SKM-1 (cell line): ENCODE data around the gene KCNQ1.

ENCODE experiments used
- DNase-seq: peaks from one replicate; lab custom pipeline; 2025; ENCODE audit not compliant: unreplicated experiment; lab: John Stamatoyannopoulos, UW

Gene KCNQ1

DNA sequence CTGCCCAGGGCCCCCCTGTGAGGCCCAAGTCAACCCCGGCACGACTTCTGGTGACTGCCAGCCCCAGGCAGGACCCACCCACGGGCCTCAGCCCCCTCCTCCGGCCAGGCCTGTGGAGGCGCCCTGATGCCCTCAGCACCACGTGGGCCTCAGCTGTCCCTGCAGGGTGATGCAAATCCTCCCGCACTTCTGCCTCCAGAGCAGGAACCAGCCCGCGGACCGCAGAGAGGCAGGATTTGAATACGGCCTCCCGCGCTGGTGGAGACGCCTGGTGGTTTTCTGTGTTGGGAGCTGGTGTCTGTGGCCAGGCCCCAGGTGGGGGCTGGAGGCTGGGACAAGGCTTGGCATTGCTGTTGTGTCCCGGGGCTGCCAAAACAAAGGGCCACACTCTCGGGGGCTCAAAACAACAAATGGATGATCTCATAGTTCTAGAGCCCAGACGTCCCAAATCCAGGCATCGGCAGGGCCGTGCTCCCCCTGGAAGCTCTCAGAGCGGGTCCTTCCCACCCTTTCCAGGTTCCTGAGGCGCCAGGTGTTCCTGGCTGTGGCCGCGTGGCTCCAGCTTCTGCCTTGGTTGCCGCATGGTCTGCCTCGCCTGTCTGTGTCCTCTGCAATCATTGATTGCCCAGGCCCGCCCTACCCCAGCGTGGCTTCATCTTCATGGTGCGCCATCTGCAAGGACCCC lies 19.9 kb upstream of the KCNQ1 start:
- no peak for DNase-seq

DNA sequence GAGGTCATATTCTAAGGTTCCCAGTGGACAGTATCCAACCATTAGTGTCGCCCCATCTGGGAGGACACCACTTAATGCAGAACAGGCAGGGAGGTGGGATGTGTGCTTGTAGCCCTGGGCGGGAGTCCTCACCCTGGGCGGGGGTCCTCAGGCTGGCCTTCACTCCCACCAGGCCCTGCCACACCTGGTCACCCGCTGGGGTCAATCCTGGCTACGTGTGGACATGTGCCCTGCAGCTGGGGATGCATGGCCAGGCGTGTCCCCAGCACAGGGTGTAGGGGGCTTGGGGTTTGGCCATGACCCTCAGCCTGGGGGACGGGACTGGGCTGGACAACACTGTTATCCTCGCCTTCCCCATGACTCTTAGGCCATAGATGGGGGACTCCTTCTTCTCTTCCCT lies 19.3 kb upstream of the KCNQ1 start:
- DNase-seq = no peak

DNA sequence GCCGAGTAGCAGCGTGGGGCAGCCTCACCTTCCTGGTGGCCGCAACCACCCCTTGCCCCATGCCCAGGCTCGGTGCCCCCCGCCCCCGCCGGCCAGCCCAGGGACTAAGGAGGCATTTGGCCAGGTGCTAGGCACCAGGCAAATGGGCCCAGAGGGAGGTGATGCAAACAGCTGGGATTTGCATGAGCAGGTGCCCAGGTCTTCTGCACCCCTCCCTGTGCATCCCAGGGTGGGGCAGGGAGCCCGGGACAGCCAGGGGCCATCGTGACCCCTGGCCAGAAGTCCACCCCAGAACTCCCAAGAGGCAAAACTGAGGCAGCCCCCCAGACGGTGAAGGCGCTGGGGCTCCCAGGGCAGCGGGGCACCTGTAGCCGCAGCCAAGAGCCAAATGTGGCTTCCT lies 18.6 kb upstream of the KCNQ1 start:
- no peak for DNase-seq

DNA sequence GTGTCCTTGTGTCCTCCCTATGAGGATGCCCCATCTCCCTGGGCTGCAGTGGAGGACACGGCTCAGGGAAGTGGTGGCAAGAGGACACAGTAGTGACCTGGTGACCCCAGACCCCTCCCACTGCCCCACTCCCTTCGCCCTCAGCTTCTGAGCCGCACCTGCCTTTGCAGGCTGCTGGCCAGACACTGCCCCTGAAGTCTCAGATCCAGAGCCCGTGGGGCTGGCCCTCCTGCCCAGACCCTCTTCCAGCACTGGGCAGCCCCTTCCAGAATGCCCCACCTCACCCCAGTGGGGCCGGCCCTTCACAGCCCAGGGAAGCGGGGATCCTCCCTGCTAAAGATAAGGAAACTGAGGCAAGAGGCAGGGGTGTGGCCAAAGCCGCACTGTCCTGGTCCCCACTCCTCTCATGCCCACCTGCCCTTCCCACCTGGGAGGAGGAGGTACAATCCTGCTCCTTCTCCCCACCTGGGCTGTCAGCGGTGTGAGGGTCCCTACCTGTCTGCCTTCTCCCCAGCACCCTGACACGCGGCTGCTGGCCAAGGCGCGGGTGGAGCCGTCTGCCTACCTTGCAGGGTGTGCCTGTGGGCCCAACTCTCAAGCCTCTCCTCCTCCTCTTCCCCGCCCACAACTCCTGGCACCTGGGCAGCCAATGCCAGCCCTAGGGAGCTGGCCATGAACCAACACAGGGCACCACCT lies 17.8 kb upstream of the KCNQ1 start:
- no peak for DNase-seq

DNA sequence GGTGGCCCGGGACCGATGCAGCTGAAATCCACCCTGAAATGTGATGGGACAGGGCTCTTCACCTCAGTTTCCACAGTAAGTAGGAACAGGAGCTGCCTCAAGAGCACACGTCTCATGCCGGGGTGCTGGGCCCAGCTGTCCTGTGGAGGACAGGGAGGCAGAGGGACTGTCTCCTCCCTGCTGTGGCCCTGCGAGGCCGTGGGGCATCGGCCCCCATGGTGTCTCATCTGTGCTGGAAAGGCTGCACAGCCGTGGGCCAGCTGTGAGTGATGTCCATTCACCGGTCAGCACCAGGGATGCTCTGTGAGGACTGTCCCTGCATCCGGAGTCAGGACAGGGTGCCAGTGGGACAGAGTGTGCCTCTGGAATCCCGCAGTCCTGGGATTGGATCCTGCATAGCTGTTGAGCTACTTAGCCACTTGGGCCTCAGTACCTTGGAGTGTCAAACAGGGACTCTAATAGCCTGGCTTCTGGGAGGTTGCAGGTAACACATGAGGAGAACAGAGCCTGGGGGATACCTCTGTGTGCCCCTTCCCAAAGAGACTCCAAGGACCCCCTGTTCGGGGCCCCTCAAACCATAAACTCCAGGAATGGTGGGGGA lies 17.0 kb upstream of the KCNQ1 start:
- DNase-seq = no peak

DNA sequence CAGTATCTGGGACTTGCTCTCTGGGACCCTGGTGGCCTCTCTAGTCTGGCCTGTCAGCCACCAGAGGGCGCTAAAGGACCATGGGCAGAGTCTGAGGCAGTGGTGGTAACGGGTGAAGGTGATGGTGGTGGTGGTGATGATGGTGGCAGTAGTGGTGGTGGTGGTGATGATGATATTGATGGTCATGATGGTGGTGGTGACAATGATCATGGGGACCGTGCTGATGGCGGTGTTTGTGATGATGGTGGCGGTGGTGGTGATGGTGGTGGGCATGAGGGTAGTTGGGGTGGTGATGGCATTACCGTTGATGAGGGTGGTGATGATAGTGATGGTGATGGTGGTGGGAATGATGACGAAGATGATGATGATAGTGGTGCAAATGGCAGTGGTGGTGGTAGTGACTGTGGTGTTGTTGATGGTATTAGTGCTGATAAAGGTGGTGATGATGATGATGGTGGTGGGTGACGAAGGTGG lies 16.4 kb upstream of the KCNQ1 start:
- DNase-seq = no peak

DNA sequence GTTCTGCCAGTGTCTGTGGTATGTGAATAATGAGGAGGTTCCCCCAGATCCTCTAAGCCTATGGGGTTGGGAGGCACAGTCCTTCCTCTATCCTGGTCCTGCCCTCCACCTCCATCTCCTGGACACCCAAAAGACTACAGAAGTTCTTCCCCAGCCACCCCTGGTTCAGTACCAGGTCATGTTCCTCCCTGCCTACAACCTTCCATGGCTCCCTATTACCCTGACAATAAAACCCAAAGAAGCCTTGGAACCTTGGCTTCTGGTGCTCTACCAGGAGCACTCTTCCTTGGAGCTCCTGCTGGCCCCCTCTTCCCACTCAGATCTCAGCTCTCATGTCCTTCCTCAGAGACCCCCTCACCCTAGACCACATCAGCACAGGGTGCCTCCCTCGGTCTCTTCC lies 13.4 kb upstream of the KCNQ1 start:
- DNase-seq = no peak

DNA sequence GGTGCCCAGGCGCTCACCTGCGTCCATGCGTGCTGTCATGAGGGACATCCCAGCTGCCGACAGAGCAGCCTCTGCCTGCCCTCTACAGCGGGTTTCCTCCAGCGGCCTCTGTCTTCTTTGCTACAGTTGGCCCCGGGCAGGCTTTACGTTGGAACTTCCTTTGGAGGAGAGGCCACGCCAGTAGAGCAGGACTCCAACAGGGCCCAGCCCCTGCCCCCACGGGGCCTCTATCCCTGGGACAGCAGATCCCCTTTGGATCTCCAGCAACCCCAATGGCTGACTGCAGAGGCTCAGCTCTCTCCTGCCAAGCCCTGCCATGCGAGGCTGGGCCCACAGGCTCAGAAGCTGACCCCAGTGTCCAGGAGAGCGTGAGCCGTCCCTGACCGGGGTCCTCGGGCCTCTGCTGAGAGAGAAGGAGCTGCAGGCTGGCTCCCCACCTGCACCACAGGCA lies 12.6 kb upstream of the KCNQ1 start:
- DNase-seq = no peak

DNA sequence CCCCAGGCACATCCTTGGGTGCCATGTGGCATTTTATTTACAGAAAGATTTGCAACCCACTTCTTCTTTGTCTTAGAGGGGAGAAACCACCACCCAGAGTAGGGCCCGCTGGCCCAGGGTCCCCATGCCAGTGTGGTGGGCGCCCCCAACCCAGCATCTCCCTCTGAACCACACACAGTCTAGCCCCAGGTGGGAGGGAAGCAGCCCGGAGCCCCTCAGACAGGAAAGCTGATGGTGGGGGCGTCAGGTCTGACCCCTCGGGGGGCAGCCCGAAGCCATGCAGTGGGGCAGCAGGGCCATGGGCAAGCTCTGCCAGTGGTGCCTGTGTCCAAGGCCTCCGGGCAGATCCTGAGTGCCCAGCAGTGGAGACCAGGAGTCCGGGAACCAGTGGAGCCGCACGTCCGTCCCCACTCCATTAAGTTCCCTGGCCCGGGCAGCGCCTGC lies 12.2 kb upstream of the KCNQ1 start:
- DNase-seq = no peak

DNA sequence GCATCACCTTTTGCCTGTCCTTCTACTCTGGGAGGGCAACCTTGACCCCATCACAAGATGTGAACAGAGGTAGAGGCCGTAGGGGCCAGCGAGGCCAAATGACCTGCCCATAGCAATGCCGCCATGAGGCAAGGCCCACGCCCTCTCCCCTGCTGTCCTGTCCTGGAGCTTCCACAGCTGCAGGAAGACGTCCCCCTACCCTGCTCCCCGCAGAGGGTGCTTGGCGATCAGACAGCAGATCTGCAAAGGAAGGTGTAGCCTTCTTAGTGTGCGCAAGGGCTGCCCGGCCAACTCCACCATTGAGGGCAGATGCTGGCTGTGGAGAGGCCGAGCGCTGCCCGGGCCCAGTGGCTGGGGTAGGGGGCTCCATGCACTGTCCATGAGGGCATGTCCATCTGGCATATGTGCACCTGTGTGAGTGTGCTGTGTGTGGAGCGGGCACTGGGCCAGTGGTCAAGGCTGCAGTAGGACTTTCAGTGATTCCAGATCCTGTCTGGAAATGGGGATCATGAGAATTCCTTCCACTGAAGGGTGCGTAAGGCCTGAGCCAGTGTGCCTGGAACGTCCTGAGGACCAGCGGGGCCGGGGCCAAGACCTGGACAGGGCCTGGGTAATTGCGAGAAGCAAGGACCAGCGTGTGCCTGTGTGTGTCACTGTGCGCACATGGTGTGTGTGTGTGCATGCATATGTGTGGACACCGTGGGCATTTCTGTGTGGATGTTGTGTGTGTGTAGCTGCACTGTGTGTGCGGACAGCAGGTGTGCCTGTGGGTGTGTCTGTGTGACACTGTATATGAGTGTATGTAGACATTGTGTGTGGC lies 11.5 kb upstream of the KCNQ1 start:
- DNase-seq = no peak

DNA sequence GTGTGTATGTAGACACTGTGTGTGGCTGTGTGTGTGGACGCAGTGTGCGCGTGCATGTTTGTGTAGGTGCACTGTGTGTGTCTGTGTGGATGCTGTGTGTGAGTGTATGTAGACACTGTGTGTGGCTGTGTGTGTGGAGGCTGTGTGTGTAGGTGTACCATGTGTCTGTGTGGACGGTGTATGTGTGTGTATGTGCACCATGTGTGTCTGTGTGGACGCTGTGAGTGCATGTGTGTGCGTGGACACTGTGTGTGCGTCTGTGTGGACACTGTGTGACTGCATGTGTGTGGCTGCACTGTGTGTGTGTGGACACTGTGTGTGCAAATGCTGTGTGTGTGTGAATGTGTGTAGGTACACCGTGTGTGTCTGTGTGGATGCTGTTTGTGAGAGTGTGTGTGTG lies 10.8 kb upstream of the KCNQ1 start:
- DNase-seq = no peak

DNA sequence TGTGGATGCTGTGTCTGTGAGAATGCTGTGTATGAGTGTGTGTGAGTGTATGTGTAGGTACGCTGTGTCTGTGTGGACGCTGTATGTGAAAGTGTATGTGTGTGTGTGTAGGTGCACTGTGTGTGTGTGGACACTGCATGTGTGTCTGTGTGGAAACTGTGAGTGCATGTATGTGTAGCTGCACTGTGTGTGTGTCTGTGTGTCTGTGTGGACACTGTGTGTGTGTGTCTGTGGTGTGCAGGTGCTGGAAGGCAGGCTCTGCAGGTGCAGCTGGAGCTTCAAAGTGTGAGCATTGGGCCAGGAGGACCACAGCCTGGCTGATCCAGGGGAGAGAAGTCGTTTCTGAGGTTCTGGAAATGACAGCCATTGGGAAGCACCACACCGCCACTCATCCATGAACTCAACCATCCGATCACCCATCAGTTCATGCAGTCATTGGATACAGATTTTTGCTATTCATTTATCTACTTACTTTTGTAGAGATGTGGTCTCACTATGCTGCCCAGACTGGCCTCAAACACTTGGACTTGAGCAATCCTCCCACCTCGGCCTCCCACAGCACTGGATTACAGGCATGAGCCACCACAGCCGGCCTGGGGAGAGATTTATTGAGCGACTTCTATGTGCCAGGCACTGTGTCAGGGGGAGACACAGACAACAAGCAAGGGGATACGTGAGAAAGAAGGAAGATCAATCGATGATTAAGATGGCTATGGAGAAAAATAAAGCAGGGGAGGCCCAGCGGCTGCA lies 10.1 kb upstream of the KCNQ1 start:
- no peak for DNase-seq

DNA sequence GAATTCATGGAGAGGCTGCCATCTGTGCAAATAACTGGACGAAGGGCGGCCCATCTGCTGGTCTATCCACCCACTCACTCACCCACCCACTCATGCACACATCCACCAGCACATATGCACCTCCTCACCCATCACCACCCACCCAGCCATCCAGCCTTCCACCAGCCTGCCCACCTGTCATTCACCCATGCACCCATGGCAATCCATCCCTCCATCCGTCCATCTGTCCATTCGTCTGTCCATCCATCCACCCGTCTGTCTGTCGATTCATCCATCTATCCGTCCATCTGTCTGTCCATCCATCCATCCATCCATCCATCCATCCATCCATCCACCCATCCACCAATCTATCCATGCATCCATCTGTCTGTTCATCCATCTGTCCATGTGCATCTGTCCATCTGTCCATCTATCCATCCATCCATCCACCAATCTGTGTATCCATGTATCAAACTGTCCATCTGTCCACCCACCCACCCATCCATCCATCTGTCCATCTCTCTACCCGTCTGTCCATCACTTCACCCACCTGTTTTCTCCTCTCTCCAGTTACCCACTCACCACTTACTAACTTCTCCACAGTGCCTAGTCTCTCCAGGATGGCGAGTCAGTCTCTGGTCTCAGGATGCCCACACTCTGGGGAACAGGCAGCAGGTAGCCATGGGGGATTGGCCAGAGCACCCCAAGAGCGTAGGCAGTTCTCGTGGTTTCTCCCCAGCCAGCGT lies 9.4 kb upstream of the KCNQ1 start:
- no peak for DNase-seq

DNA sequence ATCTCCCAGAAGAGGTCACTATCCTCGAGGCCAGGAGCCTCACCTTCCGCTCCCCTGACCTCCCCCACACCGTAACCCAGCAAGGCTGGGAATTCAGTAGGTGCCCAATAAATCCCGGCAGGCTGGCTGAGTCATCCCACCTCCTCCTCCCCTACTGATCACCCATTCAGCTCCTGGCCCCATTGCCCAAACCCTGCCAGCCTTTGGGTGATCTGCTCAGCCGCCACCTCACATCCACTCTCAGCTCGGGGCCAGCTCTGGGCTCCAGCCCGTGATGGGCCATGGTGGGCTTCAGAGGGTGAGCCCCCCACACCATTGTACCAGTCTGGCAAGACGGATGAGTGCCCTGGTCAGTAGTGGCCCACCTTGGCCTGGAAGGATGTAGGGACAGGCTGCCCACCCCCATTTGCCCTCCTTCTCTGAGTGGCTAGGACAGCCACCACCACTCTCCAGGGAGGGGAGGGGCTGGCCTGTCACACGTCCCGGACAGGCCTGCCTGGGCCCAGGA lies 8.7 kb upstream of the KCNQ1 start:
- DNase-seq = no peak

DNA sequence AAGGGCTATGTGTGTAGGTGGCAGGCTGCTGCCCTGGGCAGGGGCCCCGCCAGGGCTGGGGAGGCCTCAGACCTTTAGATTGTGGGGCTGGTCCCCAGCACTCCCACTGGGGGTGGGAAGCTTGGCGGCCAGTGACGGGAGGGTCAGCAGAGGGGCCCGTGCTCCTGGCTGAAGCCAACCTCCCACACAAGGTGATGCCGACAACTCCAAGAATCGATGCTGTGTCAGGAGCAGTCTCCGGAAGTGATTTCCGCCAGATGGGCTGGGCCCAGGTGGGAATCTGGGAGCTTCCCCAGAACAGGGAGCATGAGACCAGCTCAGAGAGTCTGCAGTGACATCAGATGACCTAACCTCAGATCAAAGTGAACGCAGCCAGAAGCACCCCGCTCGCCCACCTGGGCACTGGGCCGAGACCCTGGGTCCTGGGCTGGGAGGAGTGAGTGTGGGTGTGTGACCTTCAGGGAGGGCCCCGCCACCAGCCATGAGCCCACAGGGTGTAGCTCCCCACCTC lies 8.2 kb upstream of the KCNQ1 start:
- no peak for DNase-seq

DNA sequence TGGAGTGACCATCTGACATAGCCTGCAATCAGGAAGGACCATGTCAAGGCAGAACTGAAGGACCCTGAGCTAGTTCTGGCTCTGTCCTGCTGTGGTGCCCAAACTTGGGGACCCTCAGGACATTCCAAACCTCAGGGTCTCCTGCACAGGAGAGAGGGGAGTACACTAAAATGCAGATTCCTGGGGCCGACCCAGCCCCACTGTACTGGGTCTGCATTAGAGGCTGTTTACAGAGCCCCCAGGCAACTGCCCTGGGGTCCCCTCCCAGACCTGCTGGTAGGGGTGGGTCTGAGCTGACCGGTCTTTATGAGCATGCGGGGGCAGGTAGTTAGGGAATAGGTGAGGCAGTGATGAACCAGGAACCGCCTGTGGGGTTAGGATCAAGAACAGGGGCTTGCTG lies 7.3 kb upstream of the KCNQ1 start:
- no peak for DNase-seq

DNA sequence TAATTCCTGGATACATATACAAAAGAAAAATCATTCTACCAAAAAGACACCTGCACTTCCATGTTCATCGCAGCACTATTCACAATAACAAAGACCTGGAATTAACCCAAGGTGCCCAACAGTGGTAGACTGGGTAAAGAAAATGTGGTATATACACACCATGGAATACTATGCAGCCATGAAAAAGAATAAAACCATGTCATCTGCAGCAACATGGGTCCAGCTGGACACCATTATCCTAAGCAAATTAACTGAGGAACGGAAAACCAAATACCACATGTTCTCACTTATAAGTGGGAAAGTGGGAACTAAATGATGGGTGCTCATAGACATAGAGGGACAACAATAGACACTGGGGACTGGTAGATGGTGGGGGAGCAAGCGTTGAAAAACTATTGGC lies 5.0 kb upstream of the KCNQ1 start:
- DNase-seq = no peak

DNA sequence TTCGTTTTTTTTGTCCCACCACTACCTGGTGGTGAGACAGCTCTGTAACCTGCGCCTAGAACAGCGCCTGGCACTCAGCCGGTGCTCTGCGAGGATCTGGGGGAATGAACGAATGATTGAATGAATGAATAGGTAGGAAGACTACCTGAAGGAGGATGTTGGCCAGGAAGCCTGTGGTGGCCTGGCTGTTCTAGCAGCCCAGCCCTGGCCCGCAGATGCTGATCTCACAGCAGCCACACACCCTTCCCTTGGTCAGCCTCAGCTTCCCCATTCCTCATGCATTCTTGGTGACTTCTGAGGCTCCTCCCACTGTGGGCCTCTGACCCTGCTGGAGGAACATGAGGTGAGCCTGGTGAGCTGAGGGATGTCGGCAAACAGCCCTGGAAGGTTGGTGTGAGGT lies 4.2 kb upstream of the KCNQ1 start:
- DNase-seq = peak; percentile 85

DNA sequence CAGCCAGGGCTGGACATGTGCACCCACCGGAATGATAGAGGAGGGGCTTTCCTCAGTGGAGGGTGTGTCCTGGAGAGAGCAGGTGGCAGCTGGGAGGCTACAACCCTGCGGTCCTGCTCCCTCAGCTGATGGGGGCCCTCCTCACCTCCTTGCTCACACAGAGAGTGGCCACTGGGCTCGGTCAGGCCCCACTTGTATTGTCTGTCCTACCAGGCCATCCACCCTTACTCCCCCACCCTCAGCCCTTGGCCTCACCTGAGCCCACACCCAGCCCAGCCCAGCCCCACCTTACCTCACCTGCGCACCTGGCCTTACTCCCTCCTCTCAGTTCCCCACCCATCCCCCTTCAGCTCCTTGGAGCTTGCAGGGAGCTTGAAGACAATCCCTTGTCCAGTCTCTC lies 3.6 kb upstream of the KCNQ1 start:
- no peak for DNase-seq

DNA sequence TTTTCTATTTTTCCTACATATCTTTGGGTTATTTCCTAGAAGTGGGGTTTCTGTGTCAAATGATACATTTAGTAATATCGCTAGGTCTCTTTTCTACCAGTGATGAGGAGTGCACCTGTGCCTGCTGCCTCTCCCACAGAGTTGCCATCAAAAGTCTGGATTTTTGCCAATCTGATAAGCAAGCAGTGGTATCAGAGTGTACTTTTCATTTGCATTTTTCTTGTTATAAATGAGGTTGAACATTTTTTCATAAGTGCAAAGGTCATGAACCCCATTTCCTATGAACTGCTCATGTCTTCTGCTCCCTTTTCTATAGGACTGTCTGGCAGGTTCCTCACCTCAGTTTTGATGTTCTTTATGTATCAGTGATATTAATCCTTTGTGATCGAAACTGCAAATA lies 2.2 kb upstream of the KCNQ1 start:
- DNase-seq = no peak
